Measurements from ENCODE around the gene SCYGR7. TPM values are rescaled to one million over a fixed set of nuclear protein-coding genes. Genes with fewer than 3 reads are reported as not detected.
"Not testable (repeated sequence)": the region's sequence is repeated elsewhere in the genome, so short reads cannot be mapped to it uniquely, and the experiment has no call there.

Gene SCYGR7
- total and polyA plus RNA-seq, 7 donors: not detected

DNA sequence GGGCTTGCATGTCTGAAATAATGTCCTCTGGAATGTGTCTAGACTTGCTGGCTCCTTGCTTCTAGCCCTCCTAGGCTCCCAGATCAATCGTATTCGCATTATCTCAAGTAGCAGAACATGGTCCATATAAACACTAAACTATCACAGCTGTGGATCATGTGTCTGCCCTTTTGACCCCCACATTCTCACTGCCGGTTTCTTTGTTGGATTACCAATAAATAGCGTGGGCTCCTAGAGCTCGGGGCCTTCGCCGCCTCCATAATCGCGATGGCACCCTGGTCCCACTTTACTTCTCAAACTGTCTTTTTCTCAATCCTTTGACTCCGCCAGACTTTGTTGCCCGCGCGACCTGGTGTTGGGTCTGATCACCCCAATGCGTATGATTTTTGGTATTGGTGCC lies 11.2 kb downstream of the SCYGR7 start:
- 70 to 80% methylated on average over 14 of the region's 14 CpGs for WGBS, 2 donors
- TF ChIP-seq POLR2A (IDR thresholded peaks at IDR 0.05): no peak
- TF ChIP-seq, protein P1, sequence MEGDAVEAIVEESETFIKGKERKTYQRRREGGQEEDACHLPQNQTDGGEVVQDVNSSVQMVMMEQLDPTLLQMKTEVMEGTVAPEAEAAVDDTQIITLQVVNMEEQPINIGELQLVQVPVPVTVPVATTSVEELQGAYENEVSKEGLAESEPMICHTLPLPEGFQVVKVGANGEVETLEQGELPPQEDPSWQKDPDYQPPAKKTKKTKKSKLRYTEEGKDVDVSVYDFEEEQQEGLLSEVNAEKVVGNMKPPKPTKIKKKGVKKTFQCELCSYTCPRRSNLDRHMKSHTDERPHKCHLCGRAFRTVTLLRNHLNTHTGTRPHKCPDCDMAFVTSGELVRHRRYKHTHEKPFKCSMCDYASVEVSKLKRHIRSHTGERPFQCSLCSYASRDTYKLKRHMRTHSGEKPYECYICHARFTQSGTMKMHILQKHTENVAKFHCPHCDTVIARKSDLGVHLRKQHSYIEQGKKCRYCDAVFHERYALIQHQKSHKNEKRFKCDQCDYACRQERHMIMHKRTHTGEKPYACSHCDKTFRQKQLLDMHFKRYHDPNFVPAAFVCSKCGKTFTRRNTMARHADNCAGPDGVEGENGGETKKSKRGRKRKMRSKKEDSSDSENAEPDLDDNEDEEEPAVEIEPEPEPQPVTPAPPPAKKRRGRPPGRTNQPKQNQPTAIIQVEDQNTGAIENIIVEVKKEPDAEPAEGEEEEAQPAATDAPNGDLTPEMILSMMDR (IDR thresholded peaks at IDR 0.05): no peak
- TF ChIP-seq POLR2AphosphoS5 (IDR thresholded peaks at IDR 0.05): no peak
- TF ChIP-seq EP300 (IDR thresholded peaks at IDR 0.05): no peak
- no peak overlapping the region for H3K4me3 ChIP-seq
- no peak overlapping the region for H3K27ac ChIP-seq
- H3K36me3 ChIP-seq: no peaks in the 10 kb centered on the region
- no peaks in the 10 kb centered on the region for H3K9me3 ChIP-seq
- peaks cover 0 to 4% (median 0%) of the 10 kb centered on the region in 3 donors for H3K27me3 ChIP-seq
- DNase-seq: no peak
- no peaks in the 10 kb centered on the region for H3K4me1 ChIP-seq
- intact Hi-C loops (cut with DNase I): no loop called here

DNA sequence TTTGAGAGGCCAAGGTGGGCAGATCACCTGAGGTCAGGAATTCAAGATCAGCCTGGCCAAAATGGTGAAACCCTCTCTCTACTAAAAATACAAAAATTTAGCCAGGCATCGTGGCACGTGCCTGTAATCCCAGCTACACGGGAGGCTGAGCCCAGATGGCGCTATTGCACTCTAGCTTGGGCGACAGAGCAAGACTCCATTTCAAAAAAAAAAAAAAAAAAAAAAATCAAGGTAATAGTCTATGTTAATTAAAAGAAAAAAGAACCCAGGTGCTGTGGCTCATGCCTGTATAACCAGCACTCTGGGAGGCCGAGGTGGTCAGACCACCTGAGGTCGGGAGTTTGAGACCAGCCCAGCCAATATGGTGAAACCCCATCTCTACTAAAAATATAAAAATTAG lies 12.6 kb downstream of the SCYGR7 start:
- H3K27me3 ChIP-seq; H3K36me3 ChIP-seq; DNase-seq; intact Hi-C loops (cut with DNase I); H3K27ac ChIP-seq; H3K4me3 ChIP-seq; H3K4me1 ChIP-seq; H3K9me3 ChIP-seq: not testable (repeated sequence)
- 80 to 85% methylated on average over 7 of the region's 7 CpGs for WGBS, 2 donors

DNA sequence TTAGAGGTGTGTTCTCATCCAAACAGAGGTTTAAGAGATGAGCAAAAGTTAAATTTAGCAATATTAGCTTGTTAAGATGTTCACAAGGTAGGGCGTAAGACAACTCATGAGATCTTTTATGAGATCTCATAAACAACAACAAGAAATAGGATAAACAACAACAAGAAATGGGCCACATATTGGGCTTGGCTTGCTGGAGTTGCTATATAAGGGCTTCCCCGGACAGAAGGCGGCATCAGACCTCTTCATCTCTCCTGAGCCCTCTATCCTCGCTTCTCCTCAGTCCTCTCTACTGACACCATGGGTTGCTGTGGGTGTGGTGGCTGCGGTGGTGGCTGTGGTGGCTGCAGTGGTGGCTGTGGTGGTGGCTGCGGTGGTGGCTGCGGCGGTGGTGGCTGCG lies 17.5 kb downstream of the SCYGR7 start, which contains the start of gene SCYGR8:
TSS of gene SCYGR8 (plus strand) at position 301 of the 400 bp plus-strand sequence. CDS start at position 301, 0 bp downstream.
- no peaks in the 10 kb centered on the region for H3K36me3 ChIP-seq
- H3K27ac ChIP-seq: no peak within 1 kb of the TSS
- WGBS, 2 donors: 90 to 96% methylated on average over 5 to 6 of the region's 9 CpGs
- no peaks in the 10 kb centered on the region for H3K9me3 ChIP-seq
- H3K4me1 ChIP-seq: no peaks in the 10 kb centered on the region
- intact Hi-C loops (cut with DNase I): no loop called here
- no peak within 1 kb of the TSS for H3K4me3 ChIP-seq
- DNase-seq: no peak
- TF ChIP-seq, protein P1 (IDR thresholded peaks at IDR 0.05): no peak
- no peak for TF ChIP-seq POLR2A (IDR thresholded peaks at IDR 0.05)
- TF ChIP-seq EP300 (IDR thresholded peaks at IDR 0.05): no peak
- no peak for TF ChIP-seq POLR2AphosphoS5 (IDR thresholded peaks at IDR 0.05)
- H3K27me3 ChIP-seq: peaks cover 0 to 4% (median 0%) of the 10 kb centered on the region in 3 donors

DNA sequence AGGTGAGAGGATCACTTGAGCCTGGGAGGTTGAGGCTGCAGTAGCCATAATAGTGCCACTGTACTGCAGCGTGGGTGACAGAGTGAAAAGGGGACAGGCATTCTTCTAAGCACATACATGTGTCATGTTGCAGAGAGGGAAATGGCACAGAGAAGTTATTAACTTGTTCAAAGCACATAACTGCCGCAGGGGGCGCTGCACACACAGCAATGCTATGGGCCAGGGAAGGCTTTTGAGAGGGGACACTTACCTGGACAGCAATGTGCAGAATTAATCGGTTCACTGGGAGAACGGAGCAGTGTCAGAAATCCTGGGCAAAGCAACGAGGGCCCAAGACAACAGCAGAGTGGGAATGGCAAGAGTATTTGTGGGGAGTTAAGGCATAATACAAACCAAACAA lies 19.9 kb downstream of the SCYGR7 start:
- no peak for DNase-seq
- intact Hi-C loops (cut with DNase I): no loop called here
- no peaks in the 10 kb centered on the region for H3K9me3 ChIP-seq
- WGBS, 2 donors: 86 to 87% methylated on average over 6 of the region's 6 CpGs
- no peaks in the 10 kb centered on the region for H3K4me1 ChIP-seq
- H3K36me3 ChIP-seq: no peaks in the 10 kb centered on the region
- TF ChIP-seq EP300 (IDR thresholded peaks at IDR 0.05) (no peak), POLR2AphosphoS5 (IDR thresholded peaks at IDR 0.05) (no peak), POLR2A (IDR thresholded peaks at IDR 0.05) (no peak)
- TF ChIP-seq, protein P1 (IDR thresholded peaks at IDR 0.05): no peak
- no peaks in the 10 kb centered on the region for H3K27me3 ChIP-seq
- H3K27ac ChIP-seq: no peak overlapping the region
- no peak overlapping the region for H3K4me3 ChIP-seq

DNA sequence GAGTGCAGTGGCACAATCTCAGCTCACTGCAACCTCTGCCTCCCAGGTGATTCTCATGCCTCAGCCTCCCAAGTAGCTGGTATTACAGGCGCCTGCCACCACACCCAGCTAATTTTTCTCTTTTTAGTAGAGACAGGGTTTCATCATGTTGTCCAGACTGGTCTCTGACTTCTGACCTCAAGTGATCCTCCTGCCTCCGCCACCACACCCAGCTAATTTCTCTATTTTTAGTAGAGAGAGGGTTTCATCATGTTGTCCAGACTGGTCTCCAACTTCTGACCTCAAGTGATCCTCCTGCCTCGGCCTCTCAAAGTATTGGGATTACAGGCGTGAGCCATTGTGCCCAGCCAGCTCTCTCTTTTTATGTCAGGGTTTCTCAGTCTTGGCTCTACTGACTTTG lies 28.1 kb downstream of the SCYGR7 start:
- H3K27ac ChIP-seq; intact Hi-C loops (cut with DNase I); H3K9me3 ChIP-seq; H3K36me3 ChIP-seq; H3K27me3 ChIP-seq; DNase-seq; H3K4me1 ChIP-seq; H3K4me3 ChIP-seq: not testable (repeated sequence)
- WGBS, 2 donors: 63 to 80% methylated on average over 4 of the region's 4 CpGs

DNA sequence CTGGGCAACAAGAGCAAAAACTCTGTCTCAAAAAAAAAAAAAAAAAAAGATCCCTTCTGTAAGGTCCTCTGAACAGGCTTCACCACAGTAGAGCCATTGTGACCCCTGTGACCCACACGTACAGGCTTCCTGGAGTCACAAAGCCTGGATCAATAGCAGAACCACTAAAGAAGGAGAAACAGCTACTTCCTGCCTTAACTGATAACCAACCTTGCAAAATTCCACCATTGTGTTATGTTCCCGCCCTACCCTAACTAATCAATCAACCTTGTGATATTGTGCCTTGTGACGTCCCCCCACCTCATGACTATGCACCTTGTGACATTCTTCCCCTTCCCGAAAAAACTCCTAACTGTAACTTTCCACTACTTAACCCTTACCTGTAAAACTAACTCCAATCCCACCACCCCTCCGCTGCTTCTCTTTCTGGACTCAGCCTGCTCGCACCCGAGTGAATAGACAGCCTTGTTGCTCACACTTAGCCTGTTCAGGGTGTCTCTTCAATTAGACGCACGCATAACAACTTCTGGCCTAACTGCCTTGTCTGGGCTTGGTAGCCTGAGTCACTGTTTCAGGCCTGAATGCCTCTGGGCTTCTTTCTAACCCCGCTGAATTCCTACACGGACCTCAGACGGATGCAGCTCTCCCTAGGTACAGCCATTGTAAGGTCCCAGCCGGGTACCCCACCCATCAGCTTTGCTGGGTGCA lies 31.4 kb downstream of the SCYGR7 start:
- no peaks in the 10 kb centered on the region for H3K36me3 ChIP-seq
- no peaks in the 10 kb centered on the region for H3K4me1 ChIP-seq
- no peaks in the 10 kb centered on the region for H3K27me3 ChIP-seq
- H3K27ac ChIP-seq: no peak overlapping the region
- TF ChIP-seq, protein P1 (IDR thresholded peaks at IDR 0.05): no peak
- TF ChIP-seq EP300 (IDR thresholded peaks at IDR 0.05) (no peak), POLR2A (IDR thresholded peaks at IDR 0.05) (no peak), POLR2AphosphoS5 (IDR thresholded peaks at IDR 0.05) (no peak)
- H3K9me3 ChIP-seq: no peaks in the 10 kb centered on the region
- intact Hi-C loops (cut with DNase I): no loop called here
- 68 to 75% methylated on average over 13 of the region's 13 CpGs for WGBS, 2 donors
- DNase-seq: no peak
- no peak overlapping the region for H3K4me3 ChIP-seq
